PFSK-1 (cell line): ENCODE measurements around the gene DAPK1.

Source experiments
- FOXP2 ChIP-seq: optimal IDR thresholded peaks from 2 replicates; pipeline ENCODE3; 2011; ENCODE audit warnings: borderline replicate concordance, control low read depth, inconsistent platforms; ENCODE audit not compliant: insufficient read depth; ENCODE audit errors: extremely low read length, extremely low read depth
- POLR2AphosphoS5 ChIP-seq: IDR thresholded peaks from 2 replicates; pipeline ENCODE4 v1.6.1; 2012; ENCODE audit warnings: low read depth, mild to moderate bottlenecking, control low read depth, low read length, moderate library complexity
- TF ChIP-seq, protein P1 (sequence below), 2 experiments: IDR thresholded peaks; 2 replicates each; pipeline versions ENCODE4 v1.6.1 to v1.8.0; 2011 to 2012; ENCODE audit warnings: low read depth in 2 of 2, low read length in 2 of 2, control low read depth in 1 of 2, inconsistent platforms in 1 of 2, mild to moderate bottlenecking in 1 of 2, moderate library complexity in 1 of 2; ENCODE audit not compliant: insufficient read depth in 1 of 2

DNA sequence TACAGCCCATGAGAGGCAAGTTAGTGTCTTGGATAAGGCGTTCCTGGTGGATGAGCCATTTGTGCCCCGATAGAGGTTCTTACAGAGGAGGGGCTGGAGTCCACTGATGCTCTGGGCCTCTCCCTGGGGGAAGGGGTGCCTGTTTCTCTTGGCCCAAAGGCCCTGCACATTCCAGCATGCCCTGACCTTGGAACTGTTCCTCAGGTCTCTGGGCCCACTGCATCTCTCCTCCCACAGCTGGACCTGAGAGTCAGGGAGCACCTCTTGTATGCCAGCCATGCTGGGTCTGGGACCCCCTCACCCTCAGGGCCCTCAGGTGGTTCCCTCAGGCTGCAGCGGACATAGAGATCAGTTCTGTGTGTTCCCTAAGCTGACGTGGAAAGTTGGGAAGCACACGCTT, 26.4 kb downstream of the DAPK1 start:
- TF ChIP-seq POLR2AphosphoS5 (no peak), FOXP2 (no peak)
- TF ChIP-seq, protein P1, sequence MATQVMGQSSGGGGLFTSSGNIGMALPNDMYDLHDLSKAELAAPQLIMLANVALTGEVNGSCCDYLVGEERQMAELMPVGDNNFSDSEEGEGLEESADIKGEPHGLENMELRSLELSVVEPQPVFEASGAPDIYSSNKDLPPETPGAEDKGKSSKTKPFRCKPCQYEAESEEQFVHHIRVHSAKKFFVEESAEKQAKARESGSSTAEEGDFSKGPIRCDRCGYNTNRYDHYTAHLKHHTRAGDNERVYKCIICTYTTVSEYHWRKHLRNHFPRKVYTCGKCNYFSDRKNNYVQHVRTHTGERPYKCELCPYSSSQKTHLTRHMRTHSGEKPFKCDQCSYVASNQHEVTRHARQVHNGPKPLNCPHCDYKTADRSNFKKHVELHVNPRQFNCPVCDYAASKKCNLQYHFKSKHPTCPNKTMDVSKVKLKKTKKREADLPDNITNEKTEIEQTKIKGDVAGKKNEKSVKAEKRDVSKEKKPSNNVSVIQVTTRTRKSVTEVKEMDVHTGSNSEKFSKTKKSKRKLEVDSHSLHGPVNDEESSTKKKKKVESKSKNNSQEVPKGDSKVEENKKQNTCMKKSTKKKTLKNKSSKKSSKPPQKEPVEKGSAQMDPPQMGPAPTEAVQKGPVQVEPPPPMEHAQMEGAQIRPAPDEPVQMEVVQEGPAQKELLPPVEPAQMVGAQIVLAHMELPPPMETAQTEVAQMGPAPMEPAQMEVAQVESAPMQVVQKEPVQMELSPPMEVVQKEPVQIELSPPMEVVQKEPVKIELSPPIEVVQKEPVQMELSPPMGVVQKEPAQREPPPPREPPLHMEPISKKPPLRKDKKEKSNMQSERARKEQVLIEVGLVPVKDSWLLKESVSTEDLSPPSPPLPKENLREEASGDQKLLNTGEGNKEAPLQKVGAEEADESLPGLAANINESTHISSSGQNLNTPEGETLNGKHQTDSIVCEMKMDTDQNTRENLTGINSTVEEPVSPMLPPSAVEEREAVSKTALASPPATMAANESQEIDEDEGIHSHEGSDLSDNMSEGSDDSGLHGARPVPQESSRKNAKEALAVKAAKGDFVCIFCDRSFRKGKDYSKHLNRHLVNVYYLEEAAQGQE (IDR thresholded peaks at IDR 0.05; ENCODE audit: insufficient read depth in 1 of 2, low read depth in 2 of 2, low read length in 2 of 2), result no peak
